Caco-2 (cell line): ENCODE results near the gene ADARB2. TPM values are rescaled to one million over a fixed set of nuclear protein-coding genes. Genes with fewer than 3 reads are reported as not detected.

Source experiments
- BruUV-seq: library from RNA; stranded (reverse); fragments of 400-500 nt; replicated peaks from 2 replicates; lab custom pipeline; 2021; lab: Mats Ljungman, UMichigan
- CTCF ChIA-PET: fragments of 300-600 bp; sonication (Branson Sonifier 250); formaldehyde crosslinking; loops from one replicate; lab custom pipeline; 2022; ENCODE audit warnings: antibody characterized with exemption; lab: Charles Lee
- POLR2A ChIA-PET: fragments of 300-600 bp; sonication (Branson Sonifier 250); formaldehyde crosslinking; loops from one replicate; lab custom pipeline; 2022; ENCODE audit warnings: antibody characterized with exemption; lab: Charles Lee
- DNase-seq, 2 experiments: peaks; one replicate each; pipeline versions ENCODE4 v3.0.0 to v3.0.0-alpha.2; 2020 to 2022
- H3K27me3 ChIP-seq: replicated peaks from 2 replicates; pipeline ENCODE4 v1.6.0; 2011; ENCODE audit warnings: low read length; ENCODE audit not compliant: control insufficient read depth, insufficient read depth
- H3K36me3 ChIP-seq: 2 replicates; pipeline ENCODE4 v1.5.1; 2011; ENCODE audit warnings: low read length; ENCODE audit not compliant: control insufficient read depth, insufficient read depth
- H3K4me1 ChIP-seq: fragments of 250-450 bp; sonication (Bioruptor Pico); 2 replicates; pipeline ENCODE4 v1.5.1; 2020; ENCODE audit warnings: mild to moderate bottlenecking
- H3K4me3 ChIP-seq: 2 replicates; pipeline ENCODE4 v1.5.1; 2011; ENCODE audit warnings: low read depth, mild to moderate bottlenecking, control low read depth, low read length
- H3K9me3 ChIP-seq: fragments of 250-450 bp; sonication (Bioruptor Pico); 2 replicates; pipeline ENCODE4 v1.5.1; 2020; ENCODE audit warnings: mild to moderate bottlenecking, moderate library complexity
- H3K27ac Mint-ChIP-seq: one replicate; pipeline ENCODE4 v1.8.0; 2022; ENCODE audit warnings: mixed read lengths; ENCODE audit not compliant: unreplicated experiment
- H3K27me3 Mint-ChIP-seq: one replicate; pipeline ENCODE4 v1.8.0; 2022; ENCODE audit warnings: mixed read lengths; ENCODE audit not compliant: insufficient read depth, unreplicated experiment
- H3K36me3 Mint-ChIP-seq: one replicate; pipeline ENCODE4 v1.8.0; 2022; ENCODE audit warnings: mild to moderate bottlenecking, mixed read lengths; ENCODE audit not compliant: insufficient read depth, unreplicated experiment
- H3K4me1 Mint-ChIP-seq: one replicate; pipeline ENCODE4 v1.8.0; 2022; ENCODE audit warnings: low read depth, mixed read lengths; ENCODE audit not compliant: unreplicated experiment
- H3K4me3 Mint-ChIP-seq: one replicate; pipeline ENCODE4 v1.8.0; 2022; ENCODE audit warnings: mild to moderate bottlenecking, moderate library complexity, mixed read lengths; ENCODE audit not compliant: unreplicated experiment
- H3K9me3 Mint-ChIP-seq: one replicate; pipeline ENCODE4 v1.8.0; 2022; ENCODE audit warnings: mixed read lengths; ENCODE audit not compliant: unreplicated experiment
- CTCF ChIP-seq, 2 experiments: fragments of 200-600 bp in 1 of 2; IDR thresholded peaks; 1 replicate in 1 of 2; 2 replicates in 1 of 2; pipeline versions ENCODE4 v1.5.1 to v1.8.0; 2011 to 2022; ENCODE audit warnings: antibody characterized with exemption in 1 of 2, control low read depth in 1 of 2, inconsistent platforms in 1 of 2, low read depth in 1 of 2, low read length in 1 of 2, mild to moderate bottlenecking in 1 of 2, moderate library complexity in 1 of 2; ENCODE audit not compliant: insufficient read depth in 1 of 2, severe bottlenecking in 1 of 2, unreplicated experiment in 1 of 2
- intact Hi-C: fragments of 100-400 bp; cut with micrococcal nuclease; formaldehyde crosslinking; loops from one replicate; pipeline ENCODE4 v1.10.0; 2022; ENCODE audit not compliant: unreplicated experiment
- total RNA-seq: library from RNA; stranded (reverse); gene quantifications from 2 replicates; pipeline ENCODE4 v1.2.3, GENCODE V29; 2022

ADARB2 gene
- total RNA-seq, 1 experiment from 2014 or later, result 0.27 TPM

- no peak overlapping the region for H3K4me3 Mint-ChIP-seq
- TF ChIP-seq CTCF (IDR thresholded peaks at IDR 0.05; ENCODE audit: insufficient read depth in 1 of 2, low read depth in 1 of 2, low read length in 1 of 2, severe bottlenecking in 1 of 2, unreplicated experiment in 1 of 2), result no peak
- H3K4me3 ChIP-seq, result no peak overlapping the region
- H3K9me3 ChIP-seq, result no peaks in the 10 kb centered on the region
- ChIA-PET CTCF (no interaction called here), POLR2A (no interaction called here)
- intact Hi-C loops, result no loop called here
- H3K9me3 Mint-ChIP-seq, result no peaks in the 10 kb centered on the region
- no peak for DNase-seq
- peaks cover 2% of the 10 kb centered on the region for H3K36me3 ChIP-seq
- H3K27me3 ChIP-seq, result no peaks in the 10 kb centered on the region
- H3K4me1 ChIP-seq, result no peaks in the 10 kb centered on the region
- no TSS peak for BruUV-seq
- no peak overlapping the region for H3K27ac Mint-ChIP-seq
- H3K27me3 Mint-ChIP-seq, result no peaks in the 10 kb centered on the region
- no peaks in the 10 kb centered on the region for H3K4me1 Mint-ChIP-seq
- peaks cover 30% of the 10 kb centered on the region for H3K36me3 Mint-ChIP-seq
These were observed 609.7 kb downstream of the ADARB2 start for GRCh38 chr10:1127629-1128028.
